CD1c-positive myeloid dendritic cell (primary cell): Measurements from ENCODE around the gene PLPPR2.
"Not testable (repeated sequence)": the region's sequence is repeated elsewhere in the genome, so short reads cannot be mapped to it uniquely, and the experiment has no call there.

ENCODE experiments used
- DNase-seq: peaks from one replicate; pipeline ENCODE4 v3.0.0-alpha.2; 2016; ENCODE audit errors: extremely low spot score

PLPPR2 gene

DNA sequence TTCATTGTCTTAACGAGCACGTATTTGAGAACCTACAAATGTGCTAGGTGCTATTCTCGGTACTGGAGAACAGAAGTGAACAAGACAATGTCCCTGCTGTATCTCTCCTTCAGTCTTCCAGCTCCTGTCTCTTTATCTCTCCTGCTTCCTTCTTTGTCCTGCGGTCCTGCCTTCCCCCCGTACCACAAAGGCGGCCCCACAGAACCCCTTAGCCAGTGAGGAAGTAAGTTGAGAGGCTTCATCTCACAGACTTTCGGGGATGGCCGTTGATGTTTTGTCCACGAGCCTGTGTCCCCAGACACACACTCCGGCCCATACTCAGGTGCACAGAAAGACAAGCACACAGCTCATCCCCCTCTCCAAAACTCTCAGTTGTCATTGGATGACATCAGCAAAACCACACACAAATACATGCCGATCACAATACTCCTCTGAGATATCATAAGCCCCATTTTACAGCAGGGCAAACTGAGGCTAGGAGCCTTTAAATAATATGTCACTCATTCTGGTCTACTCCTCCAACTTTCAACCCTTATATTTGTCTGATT is 18.7 kb downstream of the PLPPR2 start:
- DNase-seq: peak; percentile 26

DNA sequence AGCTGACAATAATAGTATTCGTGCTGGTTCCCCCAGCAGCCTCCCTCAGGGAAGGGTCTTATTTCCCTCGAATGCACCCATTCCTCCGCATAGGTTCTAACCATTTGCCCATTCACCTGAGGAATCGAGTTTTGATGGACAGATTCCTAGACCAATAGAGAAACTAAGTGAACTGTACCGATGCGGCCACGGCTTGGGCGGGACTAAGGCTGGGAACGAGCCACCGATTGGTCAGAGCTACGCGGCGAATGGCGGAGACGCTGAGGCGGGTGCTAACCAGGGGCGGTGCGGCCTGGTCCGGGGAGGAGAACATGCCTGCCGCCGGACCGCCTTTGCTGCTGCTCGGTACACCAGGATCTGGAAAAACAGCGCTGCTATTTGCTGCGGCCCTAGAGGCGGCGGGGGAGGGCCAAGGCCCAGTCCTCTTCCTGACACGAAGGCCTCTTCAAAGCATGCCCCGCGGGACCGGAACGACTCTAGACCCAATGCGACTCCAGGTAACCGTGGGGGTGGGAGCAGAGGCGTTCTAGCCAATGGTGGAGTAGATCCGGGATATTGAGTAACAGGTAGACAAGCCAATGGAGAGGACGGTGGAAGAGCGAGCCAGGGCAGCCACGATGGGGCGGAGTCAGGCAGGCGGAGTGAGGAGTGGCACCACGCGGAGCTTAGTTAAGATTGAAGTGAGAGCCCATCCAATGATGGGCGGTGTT is 19.4 kb downstream of the PLPPR2 start, which contains the start of gene SWSAP1:
TSS of gene SWSAP1 (plus strand) at position 234 of the 710 bp plus-strand sequence. CDS start at position 249, 15 bp downstream.
- peak; percentile 99 for DNase-seq

DNA sequence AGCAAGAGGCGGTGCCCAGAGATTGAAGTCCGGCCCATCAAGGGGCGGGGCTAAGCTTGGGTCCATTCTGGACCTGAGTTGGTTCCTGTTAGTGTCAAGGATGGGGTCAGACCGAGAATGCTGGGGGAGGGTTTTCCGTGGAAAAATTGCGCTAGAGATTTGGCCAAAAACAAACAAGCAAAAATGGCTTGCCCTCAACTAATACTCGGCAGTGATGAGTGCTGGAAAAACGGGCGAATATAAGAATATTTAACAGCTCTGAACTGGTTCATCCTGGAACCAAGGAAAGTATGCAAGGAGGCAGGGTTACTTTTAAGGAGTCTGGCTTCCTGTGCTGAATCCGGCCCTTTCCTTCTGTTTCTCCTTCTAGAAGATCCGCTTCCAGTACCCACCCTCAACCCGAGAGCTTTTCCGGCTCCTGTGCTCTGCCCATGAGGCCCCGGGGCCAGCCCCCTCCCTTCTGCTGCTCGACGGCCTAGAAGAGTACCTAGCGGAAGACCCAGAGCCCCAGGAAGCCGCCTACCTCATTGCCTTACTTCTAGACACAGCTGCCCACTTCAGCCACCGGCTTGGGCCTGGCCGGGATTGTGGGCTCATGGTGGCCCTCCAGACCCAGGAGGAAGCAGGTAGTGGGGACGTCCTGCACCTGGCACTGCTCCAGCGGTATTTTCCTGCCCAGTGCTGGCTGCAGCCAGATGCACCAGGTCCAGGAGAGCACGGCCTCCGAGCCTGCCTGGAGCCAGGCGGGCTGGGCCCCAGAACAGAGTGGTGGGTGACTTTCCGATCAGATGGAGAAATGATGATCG is 20.1 kb downstream of the PLPPR2 start:
- peak; percentile 57 for DNase-seq

DNA sequence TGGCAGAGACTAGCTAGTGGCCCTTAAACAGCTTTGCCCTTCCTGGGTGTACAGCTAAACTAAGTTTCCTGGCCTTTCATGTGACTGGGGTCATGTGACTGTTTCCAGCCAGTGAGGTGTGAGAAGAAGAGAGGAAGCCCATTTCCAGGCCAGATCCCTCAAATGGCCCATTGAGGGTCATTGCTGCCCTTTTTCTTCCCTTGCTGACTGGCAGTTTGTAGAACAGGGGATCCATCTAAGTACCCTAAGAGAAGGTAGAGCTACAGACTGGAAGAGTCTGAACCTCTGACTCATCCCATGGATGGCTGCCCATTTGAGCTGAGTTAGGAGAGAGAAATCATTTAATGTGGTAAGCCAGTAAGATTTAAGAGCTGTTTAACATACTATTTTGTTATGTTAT is 22.0 kb downstream of the PLPPR2 start:
- peak; percentile 68 for DNase-seq

DNA sequence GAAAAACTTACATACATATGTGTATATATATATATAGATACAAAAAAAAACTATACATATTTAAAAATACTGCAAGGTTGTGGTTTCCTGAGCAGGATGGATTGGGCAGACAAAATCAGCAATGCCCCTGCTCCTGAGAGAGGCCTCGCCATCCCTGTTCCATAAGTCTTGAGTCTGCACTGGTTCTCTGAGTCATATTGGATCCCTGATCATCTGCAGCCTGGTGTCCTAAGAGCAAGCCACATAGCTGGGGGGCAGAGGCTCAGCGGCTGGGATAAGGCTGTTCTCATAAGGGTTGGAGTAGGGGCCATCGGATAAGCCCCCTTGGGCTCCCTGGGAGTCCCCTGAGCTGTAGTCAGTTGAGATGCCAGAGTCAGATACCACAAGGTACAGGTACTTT is 22.5 kb downstream of the PLPPR2 start:
- no peak for DNase-seq

DNA sequence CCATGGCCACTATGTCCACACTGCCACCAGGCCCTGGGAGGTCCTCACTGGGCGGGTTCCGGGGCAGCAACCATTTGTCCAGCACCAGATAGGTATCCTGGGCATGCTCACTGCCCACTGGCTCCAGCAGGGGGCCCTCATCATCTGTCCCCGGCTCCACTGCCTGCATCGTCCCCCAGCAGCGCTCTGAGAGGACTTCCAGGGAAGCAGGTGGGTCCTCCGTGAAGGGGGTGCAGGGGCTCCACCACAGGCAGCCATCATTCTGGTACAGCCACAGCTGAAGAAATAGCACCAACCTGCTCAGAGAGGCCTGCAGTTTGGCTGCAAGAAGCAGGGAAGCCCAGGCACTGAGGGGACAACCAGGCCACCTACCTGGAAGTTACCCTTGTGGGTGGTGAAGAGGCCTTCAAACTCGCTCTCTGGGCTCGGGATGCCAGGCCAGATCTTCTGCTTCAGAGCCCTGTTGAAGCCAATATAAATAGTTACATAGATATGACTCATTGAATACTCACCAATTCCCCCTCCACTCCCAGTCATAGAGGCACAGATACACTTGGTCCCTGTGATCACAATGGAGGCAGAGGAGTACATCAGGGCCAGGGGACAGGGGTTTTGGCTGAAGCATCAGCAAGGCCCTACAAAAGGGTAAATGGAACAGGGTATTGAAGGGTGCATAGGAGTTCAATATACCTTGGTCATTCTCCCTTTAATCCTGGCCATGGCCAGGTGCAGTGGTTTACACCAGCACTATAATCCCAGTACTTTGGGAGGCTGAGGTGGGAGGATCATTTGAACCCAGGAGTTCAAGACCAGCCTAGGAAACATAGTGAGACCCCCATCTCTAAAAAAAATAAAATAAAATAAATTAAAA is 23.3 kb downstream of the PLPPR2 start:
- no peak for DNase-seq

DNA sequence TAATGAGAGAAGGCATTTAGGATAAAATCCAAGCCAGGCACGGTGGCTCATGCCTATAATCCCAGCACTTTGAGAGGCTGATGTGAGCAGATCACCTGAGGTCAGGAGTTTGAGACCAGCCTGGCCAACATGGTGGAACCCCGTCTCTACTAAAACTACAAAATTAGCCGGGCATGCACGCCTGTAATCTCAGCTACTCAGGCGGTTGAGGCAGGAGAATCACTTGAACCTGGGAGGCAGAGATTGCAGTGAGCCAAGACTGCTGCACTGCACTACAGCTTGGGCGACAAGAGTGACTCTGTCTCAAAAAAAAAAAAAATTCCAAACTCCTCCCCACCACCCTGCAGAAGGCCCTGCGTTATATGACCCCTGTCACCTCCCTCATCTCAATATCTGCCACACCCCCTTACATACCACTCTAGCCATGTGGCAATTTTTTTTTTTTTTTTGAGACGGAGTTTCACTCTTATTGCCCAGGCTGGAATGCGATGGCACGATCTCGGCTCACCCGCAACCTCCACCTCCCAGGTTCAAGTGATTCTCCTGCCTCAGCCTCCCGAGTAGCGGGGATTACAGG is 24.1 kb downstream of the PLPPR2 start:
- not testable (repeated sequence) for DNase-seq

DNA sequence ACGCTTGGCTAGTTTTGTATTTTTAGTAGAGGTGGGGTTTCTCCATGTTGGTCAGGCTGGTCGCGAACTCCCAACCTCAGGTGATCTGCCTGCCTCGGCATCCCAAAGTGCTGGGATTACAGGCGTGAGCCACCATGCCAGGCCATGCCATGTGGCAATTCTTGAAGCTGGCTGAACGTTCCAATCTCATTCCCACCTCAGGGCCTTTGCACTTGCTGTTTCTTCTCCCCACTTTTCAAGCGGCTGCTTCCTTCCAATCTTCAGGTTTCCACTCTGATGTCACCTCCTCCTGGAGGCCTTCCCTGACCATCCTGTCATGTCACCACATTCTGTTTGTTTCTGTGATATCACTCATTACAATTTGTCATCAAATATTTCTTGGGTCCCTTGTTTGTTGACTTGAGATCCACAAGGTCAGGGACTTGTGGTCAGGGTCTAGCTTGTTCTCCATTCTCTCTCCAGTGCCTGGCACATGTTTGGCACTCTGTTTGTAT is 24.7 kb downstream of the PLPPR2 start:
- no peak for DNase-seq

DNA sequence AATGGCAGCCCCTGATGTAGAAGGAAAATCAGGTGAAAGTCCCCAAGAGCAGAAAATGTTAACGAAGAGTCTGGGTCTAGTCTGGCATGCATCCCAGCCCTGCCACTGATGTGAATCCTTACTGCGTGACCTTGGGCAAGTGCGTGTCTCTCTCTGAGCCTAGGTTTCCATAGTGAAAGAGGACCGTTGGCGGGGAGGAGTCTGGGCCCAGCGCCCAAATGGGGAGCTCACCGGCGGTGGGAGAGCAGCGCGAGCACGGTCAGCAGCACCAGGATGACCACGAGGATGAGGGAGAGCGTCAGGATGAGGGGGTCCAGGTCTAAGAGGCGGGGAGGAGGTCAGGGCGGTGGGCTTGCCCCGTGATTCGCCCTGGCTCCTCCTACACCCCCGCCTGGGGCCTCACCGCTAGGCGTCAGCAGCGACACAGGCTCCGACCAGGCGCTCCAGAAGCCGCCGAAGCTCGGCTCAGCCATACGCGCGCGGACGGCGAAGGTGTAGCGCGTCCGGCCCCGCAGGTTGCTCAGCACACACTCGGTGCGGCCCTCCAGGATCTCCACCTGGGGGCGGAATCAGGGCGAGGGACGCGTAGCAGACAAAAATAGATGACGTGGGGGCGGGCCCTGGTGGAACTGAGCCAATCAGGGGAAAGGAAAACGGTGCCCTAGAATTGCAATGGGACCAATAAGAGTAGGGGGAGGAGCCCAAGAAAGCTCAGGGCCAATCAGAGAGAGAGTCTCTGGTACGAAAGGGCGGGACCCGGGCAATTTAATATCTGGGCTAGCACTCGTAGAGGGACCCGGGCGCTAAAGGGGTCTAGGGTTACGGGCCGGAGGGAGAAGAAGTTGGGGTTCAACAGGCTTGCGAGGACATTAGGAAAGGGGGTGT is 25.7 kb downstream of the PLPPR2 start:
- peak; percentile 97 for DNase-seq

DNA sequence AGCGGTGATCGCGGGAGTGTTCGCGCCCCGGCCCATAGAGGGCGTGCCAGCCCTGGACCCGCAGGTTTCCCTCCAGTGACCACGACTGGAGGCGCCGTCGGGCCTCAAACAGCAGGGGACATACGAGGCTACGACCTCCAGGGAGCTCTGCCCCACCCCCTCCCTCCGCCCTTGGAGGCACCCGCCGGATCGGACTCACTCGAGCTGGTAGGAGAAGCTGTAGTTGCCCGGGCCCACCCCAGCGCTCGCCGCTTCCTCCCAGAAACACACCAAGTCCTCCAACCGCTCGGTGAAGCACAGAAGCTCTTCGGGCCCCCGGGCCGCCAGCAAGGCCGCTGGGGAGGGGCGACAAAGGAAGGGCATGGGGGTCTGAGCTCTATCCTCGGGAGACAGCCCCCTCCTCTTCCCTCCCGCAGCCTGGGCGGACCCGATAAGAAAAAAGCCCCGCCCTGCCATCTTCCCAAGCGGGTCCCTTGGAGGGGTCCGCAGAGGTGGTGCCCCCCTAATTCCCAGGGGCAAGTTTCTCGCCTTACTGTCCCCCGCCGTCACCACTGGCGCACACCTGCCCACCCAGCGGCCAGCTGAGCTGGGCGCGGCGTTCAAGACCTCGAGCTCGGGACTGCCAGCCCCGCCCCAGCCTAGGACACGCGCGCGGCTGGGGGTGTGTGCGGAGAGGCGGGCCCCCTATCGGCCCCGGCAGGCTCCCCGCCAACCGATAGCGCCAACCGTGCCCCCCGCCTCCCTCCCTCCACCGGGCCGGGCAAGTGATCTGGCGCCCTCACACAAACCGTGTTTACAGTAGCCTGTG is 27.9 kb downstream of the PLPPR2 start:
- DNase-seq: peak; percentile 55

DNA sequence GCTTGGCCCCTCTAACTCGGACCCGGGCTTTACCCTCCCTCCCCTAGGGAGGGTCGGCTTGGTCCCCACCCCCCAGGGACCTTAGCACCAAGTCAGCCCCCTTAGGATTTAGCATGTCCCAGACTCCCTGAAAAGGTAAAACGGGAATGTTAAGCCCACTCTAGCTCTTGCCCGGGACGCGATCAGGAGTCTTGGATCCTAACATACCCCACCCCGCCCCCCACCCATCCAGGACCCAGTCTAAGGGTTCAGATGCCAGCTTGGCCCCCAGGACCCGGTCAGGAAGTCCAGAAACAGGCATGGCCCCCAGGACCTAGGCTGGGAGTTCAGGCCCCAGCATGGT is 28.4 kb downstream of the PLPPR2 start:
- no peak for DNase-seq

DNA sequence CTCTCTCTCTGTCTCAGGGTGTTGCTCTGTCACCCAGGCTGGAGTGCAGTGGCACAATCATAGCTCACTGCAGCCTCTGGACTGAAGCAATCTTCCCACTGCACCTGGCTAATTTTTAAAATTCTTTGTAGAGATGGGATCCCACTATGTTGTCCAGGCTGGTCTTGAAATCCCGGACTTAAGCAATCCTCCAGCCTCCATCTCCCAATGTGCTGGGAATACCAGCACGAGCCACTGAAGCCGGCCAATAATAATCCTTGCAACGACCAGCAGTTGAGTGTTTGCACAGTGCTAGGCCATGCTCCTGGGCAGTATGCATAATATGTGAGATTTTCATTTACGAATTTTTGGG is 29.5 kb downstream of the PLPPR2 start:
- DNase-seq: no peak

DNA sequence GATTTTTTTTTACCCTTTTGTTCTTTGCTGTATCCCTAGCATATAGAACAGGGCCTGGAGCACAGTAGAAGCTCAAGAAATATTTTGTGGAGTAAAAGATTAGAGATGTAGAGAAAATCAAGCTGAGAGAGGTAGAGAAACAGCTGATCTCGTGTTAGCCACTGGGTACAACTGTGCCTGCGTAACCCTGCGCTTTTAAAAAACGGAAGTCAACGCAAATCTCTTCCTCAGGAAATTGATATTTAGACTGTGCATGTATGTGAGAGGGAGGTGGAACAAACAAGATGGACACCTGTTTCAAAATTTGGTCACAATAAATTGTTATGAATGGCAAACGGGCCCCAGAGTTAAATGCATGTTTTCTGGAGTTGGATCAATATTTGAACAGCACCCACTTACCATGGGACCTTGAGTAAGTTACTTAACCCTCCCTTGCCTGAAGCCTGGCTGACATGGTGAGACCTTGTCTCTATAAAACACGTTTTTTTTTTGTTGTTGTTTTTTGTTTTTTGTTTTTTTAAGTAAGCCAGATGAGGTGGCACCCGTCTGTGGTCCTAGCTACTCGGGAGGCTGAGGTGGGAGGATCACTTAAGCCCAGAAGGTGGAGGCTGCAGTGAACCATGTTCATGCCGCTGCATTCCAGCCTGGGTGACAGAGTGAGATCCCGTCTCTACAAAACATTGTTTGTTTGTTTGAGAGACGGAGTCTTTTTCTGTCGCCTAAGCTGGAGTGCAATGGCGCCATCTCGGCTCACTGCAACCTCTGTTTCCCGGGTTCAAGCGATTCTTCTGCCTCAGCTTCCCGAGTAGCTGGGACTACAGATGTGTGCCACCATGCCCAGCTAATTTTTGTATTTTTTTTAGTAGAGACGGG is 32.2 kb downstream of the PLPPR2 start:
- peak; percentile 63 for DNase-seq

DNA sequence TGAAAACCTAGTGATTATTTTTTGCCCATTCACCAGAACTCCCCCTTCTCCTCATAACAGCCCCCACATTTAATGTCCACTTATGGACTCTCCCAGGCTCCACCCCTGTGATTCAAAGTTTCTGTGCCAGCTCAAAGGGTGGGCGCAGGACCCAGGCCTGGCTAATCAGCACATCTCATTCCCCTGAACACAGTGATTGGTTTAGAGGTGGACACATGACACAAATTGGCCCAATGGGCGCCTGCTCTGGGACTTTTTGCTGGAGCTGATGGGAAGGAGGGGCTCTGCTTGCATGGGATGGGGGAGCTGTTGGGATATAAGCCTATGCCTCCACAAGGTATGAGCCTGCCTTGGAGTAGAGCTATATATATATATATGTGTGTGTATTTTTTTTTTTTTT is 35.1 kb downstream of the PLPPR2 start:
- no peak for DNase-seq

DNA sequence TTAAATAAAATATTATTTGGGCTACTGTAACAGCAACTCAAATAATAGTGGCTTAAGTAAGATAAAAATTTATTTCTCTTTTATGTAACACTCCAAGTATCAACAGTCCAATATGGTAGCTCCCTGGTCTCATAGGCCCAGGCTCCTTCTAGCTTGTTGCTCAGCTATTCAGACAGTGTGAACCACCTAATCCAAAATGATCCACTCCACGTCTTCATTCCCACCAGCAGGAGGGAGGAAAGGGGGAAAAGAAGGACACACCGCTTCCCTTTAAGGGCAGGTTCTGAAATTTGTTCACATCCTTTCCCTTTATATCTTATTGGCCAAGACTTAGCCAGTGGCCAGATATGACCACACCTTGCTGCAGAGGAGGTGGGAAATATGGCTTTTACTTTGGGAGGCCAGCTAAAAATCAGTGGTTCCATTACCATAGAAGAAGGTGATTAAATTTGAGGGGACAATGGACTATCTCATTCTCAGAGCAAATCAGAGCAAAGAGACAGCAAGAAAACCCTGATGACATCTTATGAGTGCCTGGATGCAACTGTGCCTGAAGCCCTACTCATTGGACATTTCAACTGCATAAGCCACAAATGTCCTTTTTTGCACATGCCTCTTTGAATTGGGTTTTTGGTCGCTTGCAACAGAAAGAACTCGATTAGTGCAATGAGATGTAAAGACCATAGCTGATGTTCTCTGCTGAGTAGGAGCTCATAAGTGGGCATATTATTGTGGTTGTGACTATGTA is 35.9 kb downstream of the PLPPR2 start:
- DNase-seq: no peak

DNA sequence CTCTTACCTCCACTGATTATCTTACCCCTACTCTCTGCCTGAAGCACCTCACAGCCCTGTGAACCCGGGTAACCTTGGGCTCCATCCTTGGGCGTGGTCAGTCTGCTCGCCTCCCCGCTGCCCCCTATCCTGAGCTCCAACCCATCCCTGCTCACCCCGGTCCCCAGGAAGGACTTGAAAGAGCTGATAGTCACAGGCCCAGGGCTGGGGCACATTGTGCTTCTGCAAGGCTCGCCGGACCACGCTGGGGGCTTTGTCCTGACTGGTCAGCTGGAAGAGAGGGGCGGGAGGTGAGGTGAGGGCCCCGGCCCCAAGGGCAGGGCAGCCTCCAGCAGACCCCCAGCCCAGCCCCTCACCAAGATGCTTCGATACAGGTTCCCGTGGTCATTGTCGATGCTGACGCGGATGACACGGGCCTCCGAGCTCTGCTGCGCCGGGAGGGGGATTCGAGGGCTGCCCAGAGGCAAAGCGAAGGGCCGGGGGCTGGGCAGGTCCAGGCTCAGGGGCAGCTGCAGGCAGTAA is 41.9 kb downstream of the PLPPR2 start:
- no peak for DNase-seq

DNA sequence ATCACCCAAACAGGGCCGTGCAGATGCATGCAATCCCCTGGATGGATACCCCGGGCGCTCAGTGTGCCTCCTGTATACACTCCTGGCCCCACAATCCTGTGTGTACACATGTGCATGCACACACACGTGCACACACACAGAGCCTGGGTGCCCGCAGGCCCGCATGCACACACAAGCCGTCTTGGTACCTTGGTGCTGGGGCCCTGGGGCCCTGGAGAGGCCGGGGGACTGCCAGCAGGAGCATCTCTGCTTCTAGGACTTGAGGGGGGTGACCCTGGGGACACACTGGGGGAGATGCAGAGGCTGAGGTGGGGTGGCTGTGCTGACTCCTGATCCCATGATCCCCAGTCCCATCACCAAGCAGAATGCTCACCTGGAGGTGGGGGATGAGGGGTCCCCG is 44.4 kb downstream of the PLPPR2 start:
- DNase-seq: no peak

DNA sequence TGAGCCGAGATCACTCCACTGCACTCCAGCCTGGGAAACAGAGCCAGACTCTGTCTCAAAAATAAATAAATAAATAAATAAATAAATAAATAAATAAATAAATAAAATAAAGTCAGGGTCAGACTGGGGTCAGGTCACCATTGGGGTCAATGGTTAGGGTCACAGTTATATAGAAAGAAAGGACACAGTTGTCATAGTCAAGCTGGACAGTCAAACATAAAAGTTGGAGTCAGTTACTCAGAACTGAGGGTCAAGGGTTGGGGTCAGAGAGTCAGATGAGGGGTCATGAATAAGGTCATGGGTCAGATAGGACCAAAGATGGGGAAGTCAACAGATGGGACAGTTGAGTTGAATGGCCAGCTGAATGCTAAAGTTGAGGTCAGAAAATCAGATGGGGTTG is 45.6 kb downstream of the PLPPR2 start:
- no peak for DNase-seq
